HG03571 (cell line): Measurements from ENCODE around the gene ELOVL1.
"Not testable (repeated sequence)": the region's sequence is repeated elsewhere in the genome, so short reads cannot be mapped to it uniquely, and the experiment has no call there.

Experiments used
- ATAC-seq: cut with Tn5 transposase; IDR thresholded peaks from one replicate; pipeline ENCODE4 v1.9.1; 2021; ENCODE audit not compliant: unreplicated experiment

Gene ELOVL1

GRCh38 chr1:43382027-43382779 lies 14.4 kb upstream of the ELOVL1 start:
- no peak for ATAC-seq

GRCh38 chr1:43381612-43382011 lies 13.8 kb upstream of the ELOVL1 start:
- ATAC-seq, result no peak

GRCh38 chr1:43379476-43379875 lies 11.7 kb upstream of the ELOVL1 start:
- no peak for ATAC-seq

- no peak for ATAC-seq
Observed at GRCh38 chr1:43377831-43378230, 10.0 kb upstream of the ELOVL1 start.

- ATAC-seq, result no peak
Observed at GRCh38 chr1:43376723-43377235, 9.0 kb upstream of the ELOVL1 start.

GRCh38 chr1:43373066-43373940 lies 5.5 kb upstream of the ELOVL1 start:
- ATAC-seq, result no peak

GRCh38 chr1:43372172-43372571 lies 4.4 kb upstream of the ELOVL1 start:
- no peak for ATAC-seq

GRCh38 chr1:43370564-43370963 lies 2.8 kb upstream of the ELOVL1 start:
- no peak for ATAC-seq

GRCh38 chr1:43369779-43370178 lies 2.0 kb upstream of the ELOVL1 start:
- ATAC-seq, result not testable (repeated sequence)

GRCh38 chr1:43368646-43369020 lies 822 bp upstream of the ELOVL1 start:
- ATAC-seq, result no peak

GRCh38 chr1:43367026-43367903 lies 546 bp downstream of the ELOVL1 start:
- no peak for ATAC-seq

GRCh38 chr1:43366601-43367025 lies 1.2 kb downstream of the ELOVL1 start:
- ATAC-seq, result no peak

- no peak for ATAC-seq
Observed at GRCh38 chr1:43366179-43366578, 1.6 kb downstream of the ELOVL1 start.

GRCh38 chr1:43365678-43366077 lies 2.1 kb downstream of the ELOVL1 start:
- ATAC-seq, result no peak

GRCh38 chr1:43363935-43364525 lies 3.8 kb downstream of the ELOVL1 start:
- ATAC-seq, result no peak

GRCh38 chr1:43363283-43363934 lies 4.4 kb downstream of the ELOVL1 start:
- no peak for ATAC-seq

- no peak for ATAC-seq
Observed at GRCh38 chr1:43360616-43361015, 7.2 kb downstream of the ELOVL1 start.

GRCh38 chr1:43359696-43360095 lies 8.1 kb downstream of the ELOVL1 start:
- no peak for ATAC-seq

- ATAC-seq, result peak; percentile 90
Observed at GRCh38 chr1:43358746-43359693, 8.8 kb downstream of the ELOVL1 start, which contains the start of gene CDC20. Gene CDC20 (plus strand): TSS chr1:43358981. CDS start chr1:43359216, 235 bp downstream.
